Heart right ventricle (tissue), 16 donors: ENCODE measurements around the gene ODF4. TPM values are rescaled to one million over a fixed set of nuclear protein-coding genes. Genes with fewer than 3 reads are reported as not detected.

Experiments used
- ATAC-seq, 8 donors: fragments of 200-7000 bp; cut with Tn5 transposase; one replicate each; pipeline ENCODE4 v1.9.1; 2020; ENCODE audit warnings: mild to moderate bottlenecking in 8 of 8, moderate library complexity in 8 of 8, moderate number of reproducible peaks in 1 of 8
- DNase-seq, 2 donors: peaks; one replicate each; pipeline ENCODE4 v3.0.0-alpha.2; 2020
- H3K27ac ChIP-seq, 10 donors: fragments of 200-600 bp; sonication (generic) in 2 of 10; one replicate each; pipeline versions ENCODE4 v1.5.0 to v1.8.0; 2020 to 2022; ENCODE audit warnings: mild to moderate bottlenecking in 3 of 10
- H3K27me3 ChIP-seq, 7 donors: fragments of 200-600 bp; one replicate each; pipeline ENCODE4 v1.8.0; 2021 to 2022; ENCODE audit warnings: mild to moderate bottlenecking in 2 of 7
- H3K36me3 ChIP-seq, 9 donors: fragments of 200-600 bp; sonication (generic) in 1 of 9; one replicate each; pipeline versions ENCODE4 v1.5.0 to v1.8.0; 2020 to 2022; ENCODE audit warnings: mild to moderate bottlenecking in 2 of 9
- H3K4me1 ChIP-seq, 9 donors: fragments of 200-600 bp; sonication (generic) in 1 of 9; one replicate each; pipeline versions ENCODE4 v1.5.0 to v1.8.0; 2020 to 2022; ENCODE audit warnings: mild to moderate bottlenecking in 4 of 9
- H3K4me3 ChIP-seq, 10 donors: fragments of 200-600 bp; sonication (generic) in 2 of 10; one replicate each; pipeline versions ENCODE4 v1.5.0 to v1.8.0; 2020 to 2022; ENCODE audit warnings: mild to moderate bottlenecking in 7 of 10, moderate library complexity in 2 of 10
- H3K9me3 ChIP-seq, 11 donors: fragments of 200-600 bp in 10 of 11; sonication (generic) in 2 of 11; one replicate each; pipeline versions ENCODE4 v1.5.0 to v1.8.0; 2013 to 2022; ENCODE audit warnings: mild to moderate bottlenecking in 2 of 11, control low read depth in 1 of 11, moderate library complexity in 1 of 11
- WGBS, 2 donors: extraction: QIAGEN DNeasy Blood & Tissue Kit; methylation state at CpG; one replicate each; pipeline ENCODE4 v1.1.7; 2013; ENCODE audit warnings: inconsistent platforms in 1 of 2; 5-methylcytosine and 5-hydroxymethylcytosine counted together
- intact Hi-C, 10 donors: fragments of 100-400 bp; cut with DNase I; formaldehyde crosslinking; loops; one replicate each; pipeline versions ENCODE4 v1.11.1 to v1.14.2; 2022
- polyA plus RNA-seq, 2 donors: library from polyadenylated mRNA; stranded (reverse); fragments of 200-250 nt; gene quantifications; one replicate each; pipeline ENCODE4 v1.2.3, GENCODE V29; 2013
- total RNA-seq, 10 donors: library from RNA; stranded (reverse); fragmentation: NEBNext Ultra II Directional in 3 of 10; extraction: Animal tissue kit (Norgen Biotek cat#: 25700) in 3 of 10; gene quantifications; one replicate each; pipeline versions ENCODE4 v1.2.1 to v1.2.4, GENCODE V29; 2021 to 2023
- TF ChIP-seq, protein P1 (sequence below), 9 donors: fragments of 200-600 bp; sonication (generic) in 2 of 9; IDR thresholded peaks; one replicate each; pipeline versions ENCODE4 v1.5.0 to v1.8.0; 2021 to 2022; ENCODE audit warnings: antibody characterized with exemption in 9 of 9, mild to moderate bottlenecking in 5 of 9, moderate library complexity in 1 of 9
- donor health status: Arrhythmogenic right ventricular cardiomyopathy.
- donor health status: ischemic (EF 13 %, LVEDD 7.1; RV severe dilation, severe dysfunction).
- donor health status: healthy with polysubstance abuse.
- donor health status: DM: no; HTN: yes; CAD: no.
- donor health status: DM: no; HTN: no; CAD: no.
- donor health status: ischemic (EF 25% LVEDD 6.9; RV normal size, moderate dysfunction).
- donor health status: ischemic (EF 25% LVEDD 5.7; RV mildly dilated, moderate dysfunction).
- donor health status: healthy.
- donor health status: DM: yes; HTN: yes; CAD: no.
- donor health status: Ischemic cardiomyopathy.
- donor health status: ischemic (EF 35%, LVEDD 5.7; RV mildly dilated, moderate dysfunction).
- donor health status: nonischemic (EF 11% LVEDD 7.7; RV severe dilation, severe dysfunction).
- donor health status: DM: yes; HTN: yes; CAD: no.
- donor health status: PGD.
- donor health status: ischemic (EF 29% LVEDD 5.4; RV normal size, mild dysfunction).
- donor health status: nonischemic (EF 23%, LVEDD 6.1; RV moderate dilation, normal function).

Gene ODF4
- total and polyA plus RNA-seq, 12 donors, result not detected

GRCh38 chr17:8332128-8332527, 7.5 kb upstream of the ODF4 start:
- no peak overlapping the region for H3K4me3 ChIP-seq
- ATAC-seq (no peak), DNase-seq (no peak)
- WGBS, 2 donors, result 91% methylated on average over 2 of the region's 2 CpGs
- H3K36me3 ChIP-seq, result no peaks in the 10 kb centered on the region
- H3K27ac ChIP-seq, result no peak overlapping the region
- peaks cover 0 to 4% (median 3%) of the 10 kb centered on the region in 9 donors for H3K4me1 ChIP-seq
- H3K9me3 ChIP-seq, result no peaks in the 10 kb centered on the region
- intact Hi-C loops, result no loop called here
- TF ChIP-seq, protein P1, sequence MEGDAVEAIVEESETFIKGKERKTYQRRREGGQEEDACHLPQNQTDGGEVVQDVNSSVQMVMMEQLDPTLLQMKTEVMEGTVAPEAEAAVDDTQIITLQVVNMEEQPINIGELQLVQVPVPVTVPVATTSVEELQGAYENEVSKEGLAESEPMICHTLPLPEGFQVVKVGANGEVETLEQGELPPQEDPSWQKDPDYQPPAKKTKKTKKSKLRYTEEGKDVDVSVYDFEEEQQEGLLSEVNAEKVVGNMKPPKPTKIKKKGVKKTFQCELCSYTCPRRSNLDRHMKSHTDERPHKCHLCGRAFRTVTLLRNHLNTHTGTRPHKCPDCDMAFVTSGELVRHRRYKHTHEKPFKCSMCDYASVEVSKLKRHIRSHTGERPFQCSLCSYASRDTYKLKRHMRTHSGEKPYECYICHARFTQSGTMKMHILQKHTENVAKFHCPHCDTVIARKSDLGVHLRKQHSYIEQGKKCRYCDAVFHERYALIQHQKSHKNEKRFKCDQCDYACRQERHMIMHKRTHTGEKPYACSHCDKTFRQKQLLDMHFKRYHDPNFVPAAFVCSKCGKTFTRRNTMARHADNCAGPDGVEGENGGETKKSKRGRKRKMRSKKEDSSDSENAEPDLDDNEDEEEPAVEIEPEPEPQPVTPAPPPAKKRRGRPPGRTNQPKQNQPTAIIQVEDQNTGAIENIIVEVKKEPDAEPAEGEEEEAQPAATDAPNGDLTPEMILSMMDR (IDR thresholded peaks at IDR 0.05), result no peak
- H3K27me3 ChIP-seq, result peaks cover 0 to 9% (median 0%) of the 10 kb centered on the region in 7 donors

DNA sequence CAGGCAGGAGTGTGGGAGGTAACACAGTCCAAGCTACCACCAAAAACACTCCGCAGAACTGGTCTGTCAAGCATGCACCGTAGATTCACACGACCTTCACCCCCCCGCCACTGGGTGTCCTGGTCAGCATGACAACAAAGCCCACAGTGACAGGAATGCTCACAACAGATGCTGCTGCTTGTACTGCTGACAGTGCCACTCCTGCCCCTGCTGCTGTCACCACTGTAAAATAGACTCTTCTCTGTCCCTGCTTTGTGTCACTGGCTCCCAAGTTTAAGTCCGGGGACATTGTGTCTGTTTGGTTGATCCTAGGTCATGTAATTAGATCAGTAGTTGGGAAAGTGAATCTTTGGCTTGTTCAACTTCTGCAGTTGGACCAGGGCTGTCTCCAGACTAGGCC, 7.0 kb upstream of the ODF4 start:
- WGBS, 2 donors, result 19 to 30% methylated on average over 5 of the region's 5 CpGs

GRCh38 chr17:8333281-8333680, 6.4 kb upstream of the ODF4 start:
- Histone ChIP-seq H3K9me3 (no peaks in the 10 kb centered on the region), H3K36me3 (no peaks in the 10 kb centered on the region), H3K4me3 (no peak overlapping the region), H3K4me1 (peaks cover 0 to 8% (median 0%) of the 10 kb centered on the region in 9 donors), H3K27me3 (no peaks in the 10 kb centered on the region), H3K27ac (no peak overlapping the region)
- DNase-seq (no peak), ATAC-seq (peak in 7 of 8 donors; percentile 19 to 70 (median 47))
- intact Hi-C loops, result no loop called here
- 77 to 84% methylated on average over 4 of the region's 4 CpGs for WGBS, 2 donors
- TF ChIP-seq, protein P1 (IDR thresholded peaks at IDR 0.05), result no peak

More for the DNA sequence above, 7.0 kb upstream of the ODF4 start:
- Histone ChIP-seq H3K9me3 (no peaks in the 10 kb centered on the region), H3K27ac (no peak overlapping the region), H3K4me1 (peaks cover 0 to 2% (median 0%) of the 10 kb centered on the region in 9 donors), H3K4me3 (no peak overlapping the region), H3K27me3 (peaks cover 0 to 4% (median 0%) of the 10 kb centered on the region in 7 donors), H3K36me3 (no peaks in the 10 kb centered on the region)
- DNase-seq (peak in 1 of 2 donors; percentile 26), ATAC-seq (peak; percentile 29 to 94 (median 80))
- TF ChIP-seq, protein P1 (IDR thresholded peaks at IDR 0.05), result no peak
- intact Hi-C loops, result no loop called here

DNA sequence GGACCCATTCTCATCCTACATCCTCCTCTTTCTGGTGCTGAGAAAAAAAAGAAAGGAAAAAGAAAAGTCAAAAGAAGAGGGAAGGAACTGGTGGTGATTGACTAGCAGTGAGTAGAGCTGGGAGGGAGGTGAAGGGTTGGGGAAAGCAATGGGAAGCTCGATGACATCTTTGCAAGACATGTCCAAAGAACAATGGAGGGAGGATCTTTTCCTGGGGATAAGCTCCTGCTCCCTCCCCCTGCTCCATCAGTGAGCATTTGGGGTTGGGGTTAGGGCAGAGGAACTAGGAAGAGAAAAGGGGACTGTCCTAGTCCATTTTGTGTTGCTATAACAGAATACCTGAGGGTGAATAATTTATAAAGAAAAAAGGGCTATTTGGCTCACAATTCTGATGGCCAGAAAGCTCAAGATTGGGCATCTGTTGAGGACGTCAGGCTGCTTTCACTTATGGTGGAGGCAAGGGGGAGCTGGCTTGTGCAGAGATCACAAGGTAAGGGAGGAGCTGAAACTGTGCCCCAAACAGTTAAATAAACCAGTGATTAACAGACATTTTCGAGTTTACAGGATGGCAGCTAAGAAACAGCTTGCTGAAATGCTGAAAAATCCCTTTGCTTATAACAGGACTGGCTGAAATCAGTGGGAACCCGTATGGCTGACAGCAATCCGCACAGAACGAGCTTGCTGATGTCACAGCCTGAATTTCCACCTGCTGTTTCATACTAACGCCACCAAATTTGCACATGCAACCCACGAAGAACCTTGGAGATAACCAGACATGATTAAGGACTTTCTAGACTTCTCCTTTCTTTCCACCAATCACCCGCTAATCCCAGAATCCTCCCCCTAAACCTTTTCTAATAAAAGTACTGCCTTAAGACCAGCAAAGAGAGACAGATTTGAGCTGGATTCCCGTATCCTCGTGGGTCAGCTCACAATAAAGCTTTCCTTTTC, 1.6 kb upstream of the ODF4 start:
- intact Hi-C loops, result no loop called here
- Histone ChIP-seq H3K36me3 (no peaks in the 10 kb centered on the region), H3K4me3 (no peak overlapping the region), H3K27me3 (no peaks in the 10 kb centered on the region), H3K27ac (no peak overlapping the region), H3K9me3 (no peaks in the 10 kb centered on the region), H3K4me1 (peaks cover 0 to 10% (median 0%) of the 10 kb centered on the region in 9 donors)
- DNase-seq (no peak), ATAC-seq (no peak)
- WGBS, 2 donors, result 47 to 50% methylated on average over 11 of the region's 11 CpGs
- TF ChIP-seq, protein P1 (IDR thresholded peaks at IDR 0.05), result no peak
